ENCODE data around the gene KSR1.
"Not testable (repeated sequence)": the region's sequence is repeated elsewhere in the genome, so short reads cannot be mapped to it uniquely, and the experiment has no call there.

KSR1 gene

DNA sequence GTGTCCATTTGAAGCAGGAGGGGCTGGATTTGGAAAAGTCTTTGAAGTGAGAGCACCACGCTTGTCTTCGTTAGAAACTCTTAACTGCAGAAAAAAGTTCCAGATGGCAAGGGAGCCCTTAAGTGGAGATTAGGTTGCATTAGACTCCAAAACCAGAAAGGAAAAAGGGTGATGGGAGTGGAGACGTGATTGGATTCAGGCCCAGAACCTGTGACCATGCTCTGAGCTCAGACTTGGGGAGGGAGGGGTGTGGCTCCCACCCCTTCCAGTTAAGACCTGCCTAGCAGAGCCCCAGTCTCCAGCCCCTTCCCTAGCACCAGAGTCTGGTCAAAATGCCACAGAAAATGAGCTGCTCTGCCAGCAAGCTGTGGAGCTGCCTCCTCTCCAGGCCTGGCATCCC is 168.3 kb downstream of the KSR1 start:
- no peak for TF ChIP-seq CTCF (IDR thresholded peaks at IDR 0.05; ENCODE audit: low read depth, low read length, missing control alignments)
- H3K4me3 ChIP-seq (replicated peaks; ENCODE audit: low read depth, low read length) = no peak overlapping the region
- no peak for DNase-seq (ENCODE audit: extremely low read depth, low read depth)

DNA sequence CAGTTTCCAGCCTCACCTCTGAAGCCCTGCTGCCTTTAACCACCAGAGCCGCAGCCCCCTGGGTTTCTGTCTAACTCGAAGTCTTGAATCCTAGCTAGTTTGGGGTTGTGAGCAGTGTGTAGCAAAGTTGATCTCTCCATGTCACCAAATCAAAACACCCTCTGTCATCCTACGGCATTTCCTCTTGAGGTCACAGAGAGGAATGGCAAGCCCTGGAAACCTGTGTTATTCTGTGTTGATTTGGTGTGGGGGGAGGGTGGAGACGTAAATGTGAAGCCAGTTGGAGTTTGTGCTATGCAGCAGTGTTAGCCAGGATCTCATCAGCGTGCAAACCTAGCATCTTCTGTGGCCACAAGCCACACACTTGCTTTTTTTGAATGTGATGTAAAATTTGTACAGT is 169.6 kb downstream of the KSR1 start:
- TF ChIP-seq CTCF (IDR thresholded peaks at IDR 0.05; ENCODE audit: low read depth, low read length, missing control alignments) = no peak
- DNase-seq (ENCODE audit: extremely low read depth, low read depth) = no peak
- no peak overlapping the region for H3K4me3 ChIP-seq (replicated peaks; ENCODE audit: low read depth, low read length)

DNA sequence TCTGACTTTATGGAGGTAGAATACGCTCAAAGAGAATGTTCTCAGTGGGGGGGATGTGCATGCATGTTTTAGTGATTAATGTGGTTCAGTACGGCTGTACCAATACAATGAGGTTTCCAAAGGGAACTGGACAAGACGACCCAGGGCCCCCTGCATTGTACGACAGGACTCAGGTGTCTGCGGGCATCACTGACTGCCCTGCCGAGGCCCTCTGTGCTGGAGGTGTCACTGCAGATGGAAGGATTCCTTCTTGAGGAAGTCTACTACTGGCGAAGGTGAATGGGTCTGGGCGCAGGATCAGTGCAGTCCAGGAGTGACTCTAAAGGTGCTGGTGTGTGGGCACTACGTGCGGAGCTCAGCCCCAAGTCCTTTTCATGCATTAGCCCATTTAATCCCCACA is 171.3 kb downstream of the KSR1 start:
- no peak for DNase-seq (ENCODE audit: extremely low read depth, low read depth)
- TF ChIP-seq CTCF (IDR thresholded peaks at IDR 0.05; ENCODE audit: low read depth, low read length, missing control alignments) = no peak

DNA sequence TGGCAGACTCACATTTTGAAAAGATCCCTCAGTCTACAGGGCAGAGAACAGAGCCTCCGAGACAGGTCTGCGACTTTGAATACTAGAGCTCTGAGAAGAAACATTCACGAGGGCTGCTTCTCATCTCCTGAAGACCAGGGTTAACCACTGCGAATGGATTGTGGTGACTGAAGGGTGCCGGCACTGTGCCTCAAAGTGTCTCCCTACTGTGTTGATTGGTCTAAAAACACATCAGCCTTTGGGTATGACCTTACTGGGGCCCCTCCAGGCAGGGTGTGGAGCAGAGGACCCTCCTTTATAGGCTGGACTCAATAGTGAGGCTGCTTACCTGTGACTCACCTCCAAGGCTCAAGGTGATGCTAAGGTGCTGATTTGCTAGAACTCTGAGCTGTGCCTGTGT is 172.1 kb downstream of the KSR1 start:
- no peak for TF ChIP-seq CTCF (IDR thresholded peaks at IDR 0.05; ENCODE audit: low read depth, low read length, missing control alignments)
- DNase-seq (ENCODE audit: extremely low read depth, low read depth) = no peak
- H3K4me3 ChIP-seq (replicated peaks; ENCODE audit: low read depth, low read length) = no peak overlapping the region

More for the DNA sequence above, 171.3 kb downstream of the KSR1 start:
- no peak overlapping the region for H3K4me3 ChIP-seq (replicated peaks; ENCODE audit: low read depth, low read length)

GRCh38 chr17:27629260-27629659 is 173.0 kb downstream of the KSR1 start:
- H3K4me3 ChIP-seq (replicated peaks; ENCODE audit: low read depth, low read length) = not testable (repeated sequence)
- DNase-seq (ENCODE audit: extremely low read depth, low read depth) = peak; percentile 31

DNA sequence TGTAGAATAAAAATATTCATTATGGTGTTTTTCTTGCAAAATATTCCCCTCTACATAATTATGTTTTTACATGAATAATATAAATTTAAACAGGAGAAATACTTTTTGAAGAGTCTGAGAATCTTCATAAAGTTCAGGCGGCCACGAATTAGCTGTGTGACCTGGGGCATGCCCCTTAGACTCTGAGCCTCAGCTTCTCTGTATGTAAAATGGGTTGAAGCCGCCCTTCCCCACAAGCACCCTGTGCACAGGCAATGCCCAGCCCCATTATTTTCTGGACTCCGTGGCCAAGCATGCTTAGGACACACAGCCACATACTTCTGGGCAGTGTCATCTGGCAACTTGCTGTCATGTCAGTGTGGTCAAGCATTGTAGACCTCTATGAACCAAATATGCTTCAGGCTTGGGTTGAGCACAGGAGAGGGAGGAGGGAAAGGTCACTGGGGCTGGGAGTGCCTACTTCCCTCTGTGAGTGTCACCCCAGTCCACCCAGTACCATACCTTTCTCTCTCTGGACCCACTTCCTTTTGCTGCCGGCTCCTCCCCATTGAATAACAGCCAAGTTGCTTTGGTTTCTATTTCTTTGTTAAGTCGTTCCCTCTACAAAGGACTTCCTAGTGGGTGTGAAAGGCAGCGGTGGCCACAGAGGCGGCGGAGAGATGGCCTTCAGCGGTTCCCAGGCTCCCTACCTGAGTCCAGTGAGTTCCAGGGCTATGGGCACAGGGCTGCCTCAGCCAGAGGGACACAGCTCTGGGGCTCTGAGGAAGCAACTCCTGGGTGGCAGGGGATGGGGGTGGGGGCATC is 174.6 kb downstream of the KSR1 start, which contains the start of gene LGALS9:
LGALS9 (plus strand) TSS at position 582 of the 804 bp plus-strand sequence; CDS start at position 660, 78 bp downstream.
- no peak for DNase-seq (ENCODE audit: extremely low read depth, low read depth)
- no peak within 1 kb of the TSS for H3K4me3 ChIP-seq (replicated peaks; ENCODE audit: low read depth, low read length)
- no peak for TF ChIP-seq CTCF (IDR thresholded peaks at IDR 0.05; ENCODE audit: low read depth, low read length, missing control alignments)

GRCh38 chr17:27631411-27631760 is 175.1 kb downstream of the KSR1 start:
- no peak overlapping the region for H3K4me3 ChIP-seq (replicated peaks; ENCODE audit: low read depth, low read length)
- no peak for DNase-seq (ENCODE audit: extremely low read depth, low read depth)
- no peak for TF ChIP-seq CTCF (IDR thresholded peaks at IDR 0.05; ENCODE audit: low read depth, low read length, missing control alignments)
